Activated CD4-positive, CD25-positive, alpha-beta regulatory T cell treated with anti-CD3 and anti-CD28 coated beads, Interleukin-2, amount 50 U/mL, for 24 hours (primary cell): ENCODE results near the gene RPS21.

ENCODE experiments used
- ATAC-seq, 2 donors: fragments of 150-1000 bp; cut with Tn5 transposase; one replicate each; pipeline ENCODE4 v1.10.0; 2021; ENCODE audit warnings: mild to moderate bottlenecking in 1 of 2, moderate library complexity in 1 of 2

The RPS21 gene

GRCh38 chr20:62354031-62354808 is 32.7 kb upstream of the RPS21 start:
- no peak for ATAC-seq

GRCh38 chr20:62354811-62355341 is 32.0 kb upstream of the RPS21 start:
- no peak for ATAC-seq

- ATAC-seq = no peak
These were observed 31.4 kb upstream of the RPS21 start for GRCh38 chr20:62355516-62355877.

GRCh38 chr20:62355878-62356588 is 30.9 kb upstream of the RPS21 start:
- no peak for ATAC-seq

GRCh38 chr20:62356589-62357186 is 30.2 kb upstream of the RPS21 start:
- no peak for ATAC-seq

- ATAC-seq = no peak
These were observed 29.7 kb upstream of the RPS21 start for GRCh38 chr20:62357187-62357667.

GRCh38 chr20:62357681-62358080 is 29.2 kb upstream of the RPS21 start:
- no peak for ATAC-seq

- no peak for ATAC-seq
These were observed 28.5 kb upstream of the RPS21 start for GRCh38 chr20:62358171-62359042.

- ATAC-seq = no peak
These were observed 27.8 kb upstream of the RPS21 start for GRCh38 chr20:62359043-62359490.

- no peak for ATAC-seq
These were observed 27.3 kb upstream of the RPS21 start for GRCh38 chr20:62359491-62360121.

GRCh38 chr20:62360854-62361798 is 25.8 kb upstream of the RPS21 start:
- ATAC-seq = no peak

- ATAC-seq = no peak
These were observed 24.9 kb upstream of the RPS21 start for GRCh38 chr20:62361799-62362589.

GRCh38 chr20:62362590-62362940 is 24.3 kb upstream of the RPS21 start:
- no peak for ATAC-seq

- no peak for ATAC-seq
These were observed 23.6 kb upstream of the RPS21 start for GRCh38 chr20:62362991-62363919.

GRCh38 chr20:62363920-62364851 is 22.7 kb upstream of the RPS21 start:
- no peak for ATAC-seq

- no peak for ATAC-seq
These were observed 21.8 kb upstream of the RPS21 start for GRCh38 chr20:62364911-62365736.
